Smooth muscle cell (in vitro differentiated cells): ENCODE results near the gene ENTR1. TPM values are rescaled to one million over a fixed set of nuclear protein-coding genes. Genes with fewer than 3 reads are reported as not detected.

ENCODE experiments used
- DNase-seq: peaks from one replicate; lab custom pipeline; 2025; ENCODE audit not compliant: unreplicated experiment; lab: John Stamatoyannopoulos, UW
- H2AFZ ChIP-seq: fragments of 200-600 bp; sonication (generic); 2 replicates; pipeline ENCODE4 v1.6.0; 2016; ENCODE audit warnings: antibody characterized with exemption, low read depth, mild to moderate bottlenecking
- H3F3A ChIP-seq: fragments of 200-600 bp; sonication (generic); 2 replicates; pipeline ENCODE4 v1.6.0; 2017; ENCODE audit warnings: antibody characterized with exemption, low read depth
- H3K27ac ChIP-seq: fragments of 200-600 bp; sonication (generic); 2 replicates; pipeline ENCODE4 v1.5.1; 2016; ENCODE audit warnings: low read depth, mild to moderate bottlenecking
- H3K27me3 ChIP-seq: fragments of 200-600 bp; sonication (generic); 2 replicates; pipeline ENCODE4 v1.6.1; 2016; ENCODE audit warnings: low read depth, mild to moderate bottlenecking
- H3K36me3 ChIP-seq: fragments of 200-600 bp; sonication (generic); 2 replicates; pipeline ENCODE4 v1.5.1; 2016; ENCODE audit warnings: low read depth
- H3K4me1 ChIP-seq: fragments of 200-600 bp; sonication (generic); 2 replicates; pipeline ENCODE4 v1.5.1; 2016; ENCODE audit warnings: low read depth
- H3K4me2 ChIP-seq: fragments of 200-600 bp; sonication (generic); 2 replicates; pipeline ENCODE4 v1.6.0; 2016; ENCODE audit warnings: mild to moderate bottlenecking
- H3K4me3 ChIP-seq: fragments of 200-600 bp; sonication (generic); 2 replicates; pipeline ENCODE4 v1.5.1; 2016; ENCODE audit warnings: mild to moderate bottlenecking
- H3K79me2 ChIP-seq: fragments of 200-600 bp; sonication (generic); 2 replicates; pipeline ENCODE4 v1.6.0; 2016; ENCODE audit warnings: low read depth, mild to moderate bottlenecking
- H3K9ac ChIP-seq: fragments of 200-600 bp; sonication (generic); 2 replicates; pipeline ENCODE4 v1.6.0; 2016; ENCODE audit warnings: low read depth
- H3K9me3 ChIP-seq: fragments of 200-600 bp; sonication (generic); replicated peaks from 2 replicates; pipeline ENCODE4 v1.5.1; 2016; ENCODE audit warnings: low read depth
- H4K20me1 ChIP-seq: fragments of 200-600 bp; sonication (generic); 2 replicates; pipeline ENCODE4 v1.6.0; 2016; ENCODE audit warnings: low read depth
- CTCF ChIP-seq: fragments of 200-600 bp; sonication (generic); IDR thresholded peaks from 2 replicates; pipeline ENCODE4 v1.5.1; 2017; ENCODE audit warnings: borderline replicate concordance, mild to moderate bottlenecking, antibody characterized with exemption; ENCODE audit not compliant: insufficient read depth, poor library complexity, severe bottlenecking
- WGBS: methylation state at CpG from one replicate; pipeline ENCODE4 v1.1.7; 2016; ENCODE audit warnings: low lambda C conversion rate; 5-methylcytosine and 5-hydroxymethylcytosine counted together
- polyA plus RNA-seq: library from polyadenylated mRNA; unstranded; fragments of >200 nt; fragmentation: Nextera tagmentation; extraction: Ambion mirVana; gene quantifications from 2 replicates; pipeline ENCODE4 v1.2.1, GENCODE V29; 2016
- total RNA-seq: library from RNA; depleted of rRNA; stranded (reverse); fragments of >200 nt; gene quantifications from 2 replicates; pipeline ENCODE4 v1.2.3, GENCODE V29; 2014

The ENTR1 gene
- total and polyA plus RNA-seq, 2 experiments from 2014 or later, result 25.4 to 28.9 TPM

GRCh38 chr9:136372561-136373299 lies 37.7 kb downstream of the ENTR1 start:
- Histone ChIP-seq H3K79me2 (no peaks in the 10 kb centered on the region), H3F3A (no peaks in the 10 kb centered on the region), H3K9ac (no peak overlapping the region), H3K27me3 (no peaks in the 10 kb centered on the region), H3K4me3 (no peak overlapping the region), H3K27ac (no peak overlapping the region), H3K36me3 (no peaks in the 10 kb centered on the region), H3K4me2 (peak overlapping the region; percentile 60), H3K4me1 (peaks cover 12% of the 10 kb centered on the region), H3K9me3 (no peaks in the 10 kb centered on the region), H2AFZ (no peak overlapping the region), H4K20me1 (no peaks in the 10 kb centered on the region)
- WGBS, result 24% methylated on average over 21 of the region's 21 CpGs
- peak; percentile 19 for DNase-seq
- peak; percentile 11 for TF ChIP-seq CTCF

- Histone ChIP-seq H3K27ac (no peak overlapping the region), H4K20me1 (no peaks in the 10 kb centered on the region), H3K9me3 (no peaks in the 10 kb centered on the region), H3K27me3 (no peaks in the 10 kb centered on the region), H3K36me3 (no peaks in the 10 kb centered on the region), H3K9ac (no peak overlapping the region), H2AFZ (no peak overlapping the region), H3K79me2 (no peaks in the 10 kb centered on the region), H3K4me3 (no peak overlapping the region), H3F3A (no peaks in the 10 kb centered on the region), H3K4me1 (peaks cover 12% of the 10 kb centered on the region), H3K4me2 (peak overlapping the region; percentile 60)
- 96% methylated on average over 21 of the region's 21 CpGs for whole genome bisulfite sequencing
- DNase-seq, result no peak
- TF ChIP-seq CTCF, result no peak
Observed at GRCh38 chr9:136372006-136372405, 38.4 kb downstream of the ENTR1 start.

GRCh38 chr9:136371533-136371880 lies 38.9 kb downstream of the ENTR1 start:
- WGBS, result 97% methylated on average over 10 of the region's 13 CpGs
- H3K36me3 ChIP-seq, result no peaks in the 10 kb centered on the region

More at GRCh38 chr9:136371533-136371880, 38.9 kb downstream of the ENTR1 start:
- H3K9me3 ChIP-seq, result no peaks in the 10 kb centered on the region
- no peak overlapping the region for H2AFZ ChIP-seq
- H3K4me2 ChIP-seq, result no peak overlapping the region
- H3K27ac ChIP-seq, result no peak overlapping the region
- H3K79me2 ChIP-seq, result no peaks in the 10 kb centered on the region
- no peak for DNase-seq
- H3K4me3 ChIP-seq, result no peak overlapping the region
- H4K20me1 ChIP-seq, result no peaks in the 10 kb centered on the region
- H3F3A ChIP-seq, result no peaks in the 10 kb centered on the region
- H3K4me1 ChIP-seq, result peaks cover 12% of the 10 kb centered on the region
- TF ChIP-seq CTCF, result no peak
- no peak overlapping the region for H3K9ac ChIP-seq
- H3K27me3 ChIP-seq, result no peaks in the 10 kb centered on the region
